Activated CD8-positive, alpha-beta T cell treated with anti-CD3 and anti-CD28 coated beads for 36 hours (primary cell): ENCODE data around the gene SLC2A14. TPM values are rescaled to one million over a fixed set of nuclear protein-coding genes. Genes with fewer than 3 reads are reported as not detected.
"Not testable (repeated sequence)": the region's sequence is repeated elsewhere in the genome, so short reads cannot be mapped to it uniquely, and the experiment has no call there.

Source experiments
- ATAC-seq: fragments of 200-7000 bp; cut with Tn5 transposase; one replicate; pipeline ENCODE4 v1.10.0; 2021; ENCODE audit warnings: mild to moderate bottlenecking, moderate library complexity
- CTCF ChIA-PET: fragments of 350-600 bp; sonication (Branson Sonifier 250); formaldehyde crosslinking; loops from one replicate; lab custom pipeline; 2021; ENCODE audit warnings: antibody characterized with exemption; lab: Charles Lee
- POLR2A ChIA-PET: fragments of 350-600 bp; sonication (Branson Sonifier 250); formaldehyde crosslinking; loops from one replicate; lab custom pipeline; 2021; ENCODE audit warnings: antibody characterized with exemption; lab: Charles Lee
- DNase-seq: peaks from one replicate; pipeline ENCODE4 v3.0.0-alpha.2; 2020
- H3K27ac Mint-ChIP-seq: one replicate; pipeline ENCODE4 v1.8.0; 2021; ENCODE audit warnings: mild to moderate bottlenecking, mixed read lengths
- H3K27me3 Mint-ChIP-seq: one replicate; pipeline ENCODE4 v1.8.0; 2021; ENCODE audit warnings: mixed read lengths
- H3K36me3 Mint-ChIP-seq: one replicate; pipeline ENCODE4 v1.8.0; 2021; ENCODE audit warnings: low read depth, mixed read lengths
- H3K4me1 Mint-ChIP-seq: one replicate; pipeline ENCODE4 v1.8.0; 2021; ENCODE audit warnings: low read depth, mixed read lengths
- H3K4me3 Mint-ChIP-seq: one replicate; pipeline ENCODE4 v1.8.0; 2021; ENCODE audit warnings: mild to moderate bottlenecking, moderate library complexity, mixed read lengths
- H3K9me3 Mint-ChIP-seq: one replicate; pipeline ENCODE4 v1.8.0; 2021; ENCODE audit warnings: mixed read lengths
- CTCF ChIP-seq: fragments of 200-600 bp; IDR thresholded peaks from one replicate; pipeline ENCODE4 v1.8.0; 2022; ENCODE audit warnings: antibody characterized with exemption, mild to moderate bottlenecking
- intact Hi-C: fragments of 100-400 bp; cut with micrococcal nuclease; formaldehyde crosslinking; loops from one replicate; pipeline ENCODE4 v1.10.0; 2022
- total RNA-seq, 2 experiments: library from RNA; stranded (reverse); gene quantifications; one replicate each; pipeline ENCODE4 v1.2.3, GENCODE V29; 2021

Gene SLC2A14
- total RNA-seq, 2 experiments from 2014 or later: 0.22 to 0.29 TPM

- no peak for DNase-seq
- Mint-ChIP-seq H3K27me3 (peaks cover 10% of the 10 kb centered on the region), H3K9me3 (no peaks in the 10 kb centered on the region), H3K27ac (no peak overlapping the region), H3K4me1 (no peaks in the 10 kb centered on the region), H3K4me3 (no peak overlapping the region), H3K36me3 (no peaks in the 10 kb centered on the region)
- ChIA-PET CTCF (interaction anchor here (1.0 to 1.5 kb wide), 3 partner anchors 9 to 142 kb away, joined by 3 to 5 read pairs (median 3); no protein-coding TSS in a partner anchor), POLR2A (no interaction called here)
- no peak for TF ChIP-seq CTCF
- no peak for ATAC-seq
- intact Hi-C loops: no loop called here
These were observed 19.2 kb downstream of the SLC2A14 start for GRCh38 chr12:7853557-7853956.

DNA sequence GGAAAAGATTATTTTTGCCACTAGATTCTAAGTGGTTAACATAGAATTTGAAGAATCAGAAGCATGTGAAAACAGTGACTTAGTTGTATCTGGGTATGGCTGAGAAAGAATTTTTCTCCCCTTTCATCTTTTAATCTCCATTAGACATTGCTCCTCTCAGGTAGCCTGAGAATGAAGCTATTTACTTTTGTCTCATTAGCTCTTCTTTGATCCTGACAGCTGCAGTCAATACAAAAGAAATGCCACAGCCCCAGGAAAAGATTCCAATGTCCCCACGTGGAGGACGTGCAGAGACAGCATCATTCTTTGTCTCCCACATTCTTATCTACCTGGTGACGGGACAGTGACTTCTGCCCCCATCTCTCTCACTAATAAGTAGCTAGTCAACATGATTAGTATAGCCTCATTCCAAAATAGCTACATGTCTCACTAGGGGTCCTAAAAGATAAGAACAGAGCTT is 21.1 kb downstream of the SLC2A14 start:
- H3K27me3 Mint-ChIP-seq, H3K4me3 Mint-ChIP-seq, H3K36me3 Mint-ChIP-seq, ATAC-seq, DNase-seq, intact Hi-C loops, H3K9me3 Mint-ChIP-seq, H3K27ac Mint-ChIP-seq, H3K4me1 Mint-ChIP-seq, POLR2A ChIA-PET: not testable (repeated sequence)
- CTCF ChIA-PET: interaction anchor here (1.3 kb wide), 1 partner anchor 19 kb away, joined by 4 read pairs; no protein-coding TSS in a partner anchor

- ATAC-seq, H3K27me3 Mint-ChIP-seq: not testable (repeated sequence)
These were observed 22.6 kb downstream of the SLC2A14 start for GRCh38 chr12:7850099-7850498.

GRCh38 chr12:7848098-7848422 is 24.7 kb downstream of the SLC2A14 start:
- H3K27ac Mint-ChIP-seq, H3K36me3 Mint-ChIP-seq, intact Hi-C loops, DNase-seq, H3K9me3 Mint-ChIP-seq, H3K4me1 Mint-ChIP-seq, POLR2A ChIA-PET, ATAC-seq, H3K4me3 Mint-ChIP-seq: not testable (repeated sequence)
- peaks cover 12% of the 10 kb centered on the region for H3K27me3 Mint-ChIP-seq
- CTCF ChIA-PET: interaction anchor here (0.7 to 1.3 kb wide), 2 partner anchors 58 to 496 kb away, joined by 3 read pairs; no protein-coding TSS in a partner anchor

More at GRCh38 chr12:7850099-7850498, 22.6 kb downstream of the SLC2A14 start:
- H3K4me3 Mint-ChIP-seq, H3K27ac Mint-ChIP-seq, H3K36me3 Mint-ChIP-seq, CTCF ChIA-PET, DNase-seq, H3K4me1 Mint-ChIP-seq, POLR2A ChIA-PET, H3K9me3 Mint-ChIP-seq, intact Hi-C loops: not testable (repeated sequence)

GRCh38 chr12:7847226-7848097 is 25.3 kb downstream of the SLC2A14 start:
- H3K27ac Mint-ChIP-seq, intact Hi-C loops, POLR2A ChIA-PET, DNase-seq, ATAC-seq, H3K36me3 Mint-ChIP-seq, H3K27me3 Mint-ChIP-seq, H3K4me1 Mint-ChIP-seq, H3K9me3 Mint-ChIP-seq, H3K4me3 Mint-ChIP-seq: not testable (repeated sequence)
- CTCF ChIA-PET: interaction anchor here (1.3 kb wide), 1 partner anchor 58 kb away, joined by 3 read pairs; no protein-coding TSS in a partner anchor

GRCh38 chr12:7844116-7844515 is 28.6 kb downstream of the SLC2A14 start:
- intact Hi-C loops: no loop called here
- no peaks in the 10 kb centered on the region for H3K9me3 Mint-ChIP-seq

DNA sequence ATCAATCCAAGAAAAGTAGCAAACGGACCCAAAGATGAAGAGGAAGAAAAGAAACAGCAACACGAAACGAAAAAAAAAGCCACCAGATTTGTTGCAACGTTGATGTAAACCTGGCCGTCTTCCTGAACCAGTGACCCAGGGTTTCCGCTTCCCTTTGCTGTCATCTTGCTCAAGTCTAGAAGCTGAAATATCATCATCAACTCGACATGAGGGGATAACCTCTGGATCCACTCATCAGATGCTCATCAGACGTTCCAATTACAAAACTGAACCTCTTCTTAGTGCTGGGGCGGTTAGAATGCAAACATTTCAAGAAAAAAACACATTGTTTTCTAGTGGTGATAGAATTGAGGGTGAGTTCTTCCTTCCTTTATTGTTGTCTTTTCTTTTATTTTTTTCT is 29.1 kb downstream of the SLC2A14 start:
- intact Hi-C loops, H3K4me1 Mint-ChIP-seq, H3K36me3 Mint-ChIP-seq, H3K27me3 Mint-ChIP-seq, POLR2A ChIA-PET, CTCF ChIA-PET, H3K9me3 Mint-ChIP-seq: not testable (repeated sequence)
- DNase-seq (peak; percentile 11), ATAC-seq (peak; percentile 97)
- H3K4me3 Mint-ChIP-seq: peak overlapping the region; percentile 39
- H3K27ac Mint-ChIP-seq: peak overlapping the region; percentile 68

More at GRCh38 chr12:7844116-7844515, 28.6 kb downstream of the SLC2A14 start:
- peaks cover 3% of the 10 kb centered on the region for H3K4me1 Mint-ChIP-seq
- POLR2A ChIA-PET: no interaction called here
- DNase-seq: no peak
- H3K27ac Mint-ChIP-seq: no peak overlapping the region
- ATAC-seq: no peak
- H3K4me3 Mint-ChIP-seq: no peak overlapping the region
- TF ChIP-seq CTCF: no peak
- peaks cover 11% of the 10 kb centered on the region for H3K27me3 Mint-ChIP-seq
- no peaks in the 10 kb centered on the region for H3K36me3 Mint-ChIP-seq
- CTCF ChIA-PET: interaction anchor here (1.1 kb wide), 1 partner anchor 10 kb away, joined by 3 read pairs; no protein-coding TSS in a partner anchor

DNA sequence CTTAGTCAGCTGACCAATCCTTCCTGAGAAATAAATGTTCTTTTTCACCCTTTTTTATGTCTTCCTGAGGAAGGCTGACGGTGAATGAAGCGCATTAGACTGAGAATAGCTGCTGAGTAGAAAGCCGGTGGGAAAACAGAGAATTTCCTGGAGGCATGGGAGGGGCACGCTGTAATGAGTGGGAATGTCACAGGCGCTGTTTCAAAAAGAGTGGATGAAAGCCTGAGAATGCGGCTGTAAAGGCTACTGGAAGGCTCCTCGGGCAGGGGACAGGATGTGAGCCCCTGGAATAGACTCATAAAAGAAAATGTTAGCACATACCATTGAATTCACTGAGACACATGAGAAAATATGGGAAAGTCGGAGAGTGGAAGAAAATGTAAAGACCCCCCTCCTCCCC is 29.6 kb downstream of the SLC2A14 start:
- Mint-ChIP-seq H3K27ac (peak overlapping the region; percentile 72), H3K4me3 (peak overlapping the region; percentile 45)
- H3K36me3 Mint-ChIP-seq, POLR2A ChIA-PET, H3K4me1 Mint-ChIP-seq, CTCF ChIA-PET, intact Hi-C loops, H3K27me3 Mint-ChIP-seq, H3K9me3 Mint-ChIP-seq, DNase-seq: not testable (repeated sequence)
- peak; percentile 37 for ATAC-seq

- H3K27ac Mint-ChIP-seq, H3K27me3 Mint-ChIP-seq, H3K4me3 Mint-ChIP-seq, H3K9me3 Mint-ChIP-seq, intact Hi-C loops, H3K4me1 Mint-ChIP-seq, CTCF ChIA-PET, H3K36me3 Mint-ChIP-seq: not testable (repeated sequence)
- POLR2A ChIA-PET: interaction anchor here (0.7 kb wide), 1 partner anchor 529 kb away, joined by 3 read pairs; no protein-coding TSS in a partner anchor
- DNase-seq (peak; percentile 14), ATAC-seq (peak; percentile 38)
These were observed 30.3 kb downstream of the SLC2A14 start for GRCh38 chr12:7842444-7842843.

GRCh38 chr12:7839848-7840247 is 32.9 kb downstream of the SLC2A14 start:
- H3K4me3 Mint-ChIP-seq, intact Hi-C loops, CTCF ChIA-PET: not testable (repeated sequence)

More at GRCh38 chr12:7839848-7840247, 32.9 kb downstream of the SLC2A14 start:
- H3K9me3 Mint-ChIP-seq, H3K4me1 Mint-ChIP-seq, H3K27me3 Mint-ChIP-seq, H3K27ac Mint-ChIP-seq, ATAC-seq, DNase-seq, H3K36me3 Mint-ChIP-seq, POLR2A ChIA-PET: not testable (repeated sequence)
